ENCODE data around the gene SPRR2E. TPM values are rescaled to one million over a fixed set of nuclear protein-coding genes. Genes with fewer than 3 reads are reported as not detected.

Gene SPRR2E
- polyA plus RNA-seq, 1 of the 3 experiments (the other 2 are of a cell fraction): not detected

DNA sequence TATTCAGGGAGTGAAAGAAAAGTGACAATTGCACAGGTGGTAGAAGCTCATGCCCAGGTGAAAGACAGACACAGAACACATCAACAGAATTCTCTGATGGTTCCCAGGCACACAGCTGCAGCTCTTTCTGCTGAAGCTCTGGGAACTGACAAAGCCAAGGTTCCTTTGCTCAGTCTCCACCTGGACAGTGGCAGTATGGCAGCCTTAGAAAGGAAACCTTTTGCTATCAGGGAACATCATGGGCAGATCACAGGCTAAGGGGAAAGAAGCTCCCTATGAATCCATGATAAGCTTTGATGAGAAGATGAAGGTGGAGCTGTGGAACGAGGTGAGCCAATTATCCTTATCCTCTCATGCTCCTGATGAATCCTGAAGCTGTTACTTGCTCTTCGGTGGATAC lies 24.1 kb downstream of the SPRR2E start (continued):
- TF ChIP-seq RXRA (IDR thresholded peaks at IDR 0.05; ENCODE audit: borderline replicate concordance, low read depth): no peak
- no peak for TF ChIP-seq CHD2 (IDR thresholded peaks at IDR 0.05; ENCODE audit: low read length, partially characterized antibody)
- TF ChIP-seq ZBTB33 (IDR thresholded peaks at IDR 0.05; ENCODE audit: borderline replicate concordance, low read depth): no peak
- no peak for TF ChIP-seq TCF12 (IDR thresholded peaks at IDR 0.05)
- TF ChIP-seq PBX3 (IDR thresholded peaks at IDR 0.05): no peak
- TF ChIP-seq SIN3A (IDR thresholded peaks at IDR 0.05; ENCODE audit: borderline replicate concordance, low read depth, low read length): no peak
- TF ChIP-seq FOSL2 (IDR thresholded peaks at IDR 0.05; ENCODE audit: borderline replicate concordance, low read depth): no peak
- no peak for TF ChIP-seq USF2 (IDR thresholded peaks at IDR 0.05; ENCODE audit: borderline replicate concordance, low read depth, low read length)
- no peak for TF ChIP-seq TEAD4 (IDR thresholded peaks at IDR 0.05; ENCODE audit: borderline replicate concordance, insufficient read depth)

- H3K27ac ChIP-seq (ENCODE audit: low read depth in 2 of 2, low read length in 1 of 2): no peak overlapping the region
- H3K27me3 ChIP-seq (ENCODE audit: insufficient read depth): no peaks in the 10 kb centered on the region
- no peaks in the 10 kb centered on the region for H3K4me1 ChIP-seq (ENCODE audit: control insufficient read depth in 1 of 2, insufficient read depth in 2 of 2, low read depth in 1 of 2, low read length in 1 of 2)
- no peaks in the 10 kb centered on the region for H4K20me1 ChIP-seq (ENCODE audit: insufficient read depth)
- no peaks in the 10 kb centered on the region for H3K36me3 ChIP-seq (replicated peaks in 1 of 2; ENCODE audit: control insufficient read depth in 1 of 2, insufficient read depth in 2 of 2, low read length in 1 of 2)
- no peaks in the 10 kb centered on the region for H3K79me2 ChIP-seq (ENCODE audit: insufficient read depth)
- 0% methylated on average over 6 of the region's 6 CpGs for WGBS (ENCODE audit: low lambda C conversion rate)
- H2AFZ ChIP-seq (ENCODE audit: low read depth): no peak overlapping the region
- no peaks in the 10 kb centered on the region for H3K9me3 ChIP-seq
- no peaks in the 10 kb centered on the region for H3F3A ChIP-seq (replicated peaks; ENCODE audit: insufficient read depth)
- H3K4me2 ChIP-seq: no peak overlapping the region
- ChIA-PET CTCF (interaction anchor here (0.6 to 0.8 kb wide), 2 partner anchors 8 to 1009 kb away, joined by 3 read pairs; no protein-coding TSS in a partner anchor), POLR2A (no interaction called here)
- no peaks in the 10 kb centered on the region for H3K9me2 ChIP-seq
- no peak overlapping the region for H3K4me3 ChIP-seq (ENCODE audit: low read depth in 2 of 2, low read length in 1 of 2)
- H3K9ac ChIP-seq: no peak overlapping the region
- DNase-seq: no peak
- no peak for TF ChIP-seq CTCF (IDR thresholded peaks at IDR 0.05)
- no peak for TF ChIP-seq GABPA (IDR thresholded peaks at IDR 0.05; ENCODE audit: low read depth)
- TF ChIP-seq ELF1 (IDR thresholded peaks at IDR 0.05): no peak
- TF ChIP-seq CHD2 (IDR thresholded peaks at IDR 0.05; ENCODE audit: low read length, partially characterized antibody): no peak
- TF ChIP-seq NRF1 (IDR thresholded peaks at IDR 0.05; ENCODE audit: low read depth, low read length): no peak
- no peak for TF ChIP-seq RFX5 (IDR thresholded peaks at IDR 0.05; ENCODE audit: low read length)
- TF ChIP-seq SMC3 (IDR thresholded peaks at IDR 0.05; ENCODE audit: low read depth, low read length): no peak
- TF ChIP-seq TEAD4 (IDR thresholded peaks at IDR 0.05; ENCODE audit: borderline replicate concordance, insufficient read depth): no peak
- no peak for TF ChIP-seq REST (IDR thresholded peaks at IDR 0.05; ENCODE audit: low read depth, low read length)
- TF ChIP-seq GATA2 (CRISPR knock-in tag; IDR thresholded peaks at IDR 0.05): no peak
- TF ChIP-seq EP300 (IDR thresholded peaks at IDR 0.05; ENCODE audit: borderline replicate concordance in 1 of 2, low read depth in 1 of 2, low read length in 1 of 2): no peak
- TF ChIP-seq YY1 (IDR thresholded peaks at IDR 0.05; ENCODE audit: low read depth): no peak
- no peak for TF ChIP-seq JUND (IDR thresholded peaks at IDR 0.05)
- TF ChIP-seq POLR2AphosphoS5 (IDR thresholded peaks at IDR 0.05; ENCODE audit: low read depth, low read length): no peak
- no peak for TF ChIP-seq FOSL2 (IDR thresholded peaks at IDR 0.05; ENCODE audit: borderline replicate concordance, low read depth)
- no peak for TF ChIP-seq TCF12 (IDR thresholded peaks at IDR 0.05)
These were observed 35.2 kb downstream of the SPRR2E start for GRCh38 chr1:153058826-153059784.

Measured in SK-N-SH (cell line).